PC-3 (cell line): ENCODE measurements around the gene DISC1. TPM values are rescaled to one million over a fixed set of nuclear protein-coding genes. Genes with fewer than 3 reads are reported as not detected.

Experiments
- ATAC-seq: fragments of 200-7000 bp; cut with Tn5 transposase; 2 replicates; pipeline ENCODE4 v1.9.1; 2020; ENCODE audit warnings: mild to moderate bottlenecking, moderate library complexity
- BruUV-seq: library from RNA; stranded (reverse); fragments of 400-500 nt; replicated peaks from 2 replicates; lab custom pipeline; 2021; lab: Mats Ljungman, UMichigan
- CTCF ChIA-PET: fragments of 300-600 bp; sonication (Branson Sonifier 250); formaldehyde crosslinking; loops from one replicate; lab custom pipeline; 2022; ENCODE audit warnings: antibody characterized with exemption; lab: Charles Lee
- POLR2A ChIA-PET: fragments of 300-600 bp; sonication (Branson Sonifier 250); formaldehyde crosslinking; loops from one replicate; lab custom pipeline; 2022; ENCODE audit warnings: antibody characterized with exemption; ENCODE audit not compliant: unreplicated experiment; lab: Charles Lee
- DNase-seq: peaks from one replicate; pipeline ENCODE4 v3.0.0-alpha.2; 2015
- H2AFZ ChIP-seq: fragments of 300-600 bp; sonication (generic); 2 replicates; pipeline ENCODE4 v1.6.0; 2016; ENCODE audit warnings: antibody characterized with exemption, low read length
- H3F3A ChIP-seq: fragments of 300-600 bp; sonication (generic); one replicate; pipeline ENCODE4 v1.6.0; 2017; ENCODE audit warnings: antibody characterized with exemption, low read length, control low read depth, mild to moderate bottlenecking; ENCODE audit not compliant: unreplicated experiment
- H3K27ac ChIP-seq: fragments of 300-600 bp; sonication (generic); 2 replicates; pipeline ENCODE4 v1.5.1; 2016; ENCODE audit warnings: mild to moderate bottlenecking, low read length
- H3K27me3 ChIP-seq: fragments of 300-600 bp; sonication (generic); 2 replicates; pipeline ENCODE4 v1.6.1; 2016; ENCODE audit warnings: low read length, mixed read lengths
- H3K36me3 ChIP-seq: fragments of 300-600 bp; sonication (generic); 2 replicates; pipeline ENCODE4 v1.6.1; 2016; ENCODE audit warnings: low read depth, mixed run types, low read length, mixed read lengths
- H3K4me1 ChIP-seq: fragments of 300-600 bp; sonication (generic); 2 replicates; pipeline ENCODE4 v1.5.1; 2016; ENCODE audit warnings: low read length; ENCODE audit not compliant: insufficient read depth
- H3K4me2 ChIP-seq: fragments of 300-600 bp; sonication (generic); 2 replicates; pipeline ENCODE4 v1.6.0; 2016; ENCODE audit warnings: low read length
- H3K4me3 ChIP-seq: fragments of 300-600 bp; sonication (generic); 2 replicates; pipeline ENCODE4 v1.5.1; 2016; ENCODE audit warnings: mild to moderate bottlenecking, low read length, mixed read lengths
- H3K79me2 ChIP-seq: fragments of 300-600 bp; sonication (generic); 2 replicates; pipeline ENCODE4 v1.6.1; 2017; ENCODE audit warnings: low read length, mixed read lengths
- H3K9ac ChIP-seq: fragments of 300-600 bp; sonication (generic); 2 replicates; pipeline ENCODE4 v1.6.0; 2016; ENCODE audit warnings: mild to moderate bottlenecking, low read length
- H3K9me2 ChIP-seq: fragments of 300-600 bp; sonication (generic); replicated peaks from 2 replicates; pipeline ENCODE4 v1.6.1; 2016; ENCODE audit warnings: mixed run types, low read length, mixed read lengths
- H3K9me3 ChIP-seq: fragments of 300-600 bp; sonication (generic); 2 replicates; pipeline ENCODE4 v1.6.1; 2016; ENCODE audit warnings: low read length, mixed read lengths
- H4K20me1 ChIP-seq: fragments of 300-600 bp; sonication (generic); 2 replicates; pipeline ENCODE4 v1.6.1; 2016; ENCODE audit warnings: low read length, mixed read lengths
- EZH2 ChIP-seq: fragments of 300-600 bp; sonication (generic); IDR thresholded peaks from one replicate; pipeline ENCODE4 v1.6.1; 2017; ENCODE audit warnings: antibody characterized with exemption, mild to moderate bottlenecking, low read length; ENCODE audit not compliant: unreplicated experiment
- EZH2phosphoT487 ChIP-seq: fragments of 300-600 bp; sonication (generic); IDR thresholded peaks from 2 replicates; pipeline ENCODE4 v1.6.1; 2018; ENCODE audit warnings: mild to moderate bottlenecking, antibody characterized with exemption, low read length, borderline replicate concordance
- intact Hi-C: fragments of 100-400 bp; cut with micrococcal nuclease; formaldehyde crosslinking; loops from 2 replicates; pipeline ENCODE4 v1.9.0; 2023
- total RNA-seq: library from RNA; depleted of rRNA; stranded (reverse); fragments of >200 nt; gene quantifications from 2 replicates; pipeline ENCODE4 v1.2.3, GENCODE V29; 2014
- TF ChIP-seq, protein P1 (sequence below): fragments of 300-600 bp; sonication (generic); conservative IDR thresholded peaks from 2 replicates; pipeline ENCODE4 v1.5.1; 2017; ENCODE audit warnings: antibody characterized with exemption, low read depth, mild to moderate bottlenecking, low read length

The DISC1 gene
- total RNA-seq, 1 experiment from 2014 or later, result 3.4 TPM

DNA sequence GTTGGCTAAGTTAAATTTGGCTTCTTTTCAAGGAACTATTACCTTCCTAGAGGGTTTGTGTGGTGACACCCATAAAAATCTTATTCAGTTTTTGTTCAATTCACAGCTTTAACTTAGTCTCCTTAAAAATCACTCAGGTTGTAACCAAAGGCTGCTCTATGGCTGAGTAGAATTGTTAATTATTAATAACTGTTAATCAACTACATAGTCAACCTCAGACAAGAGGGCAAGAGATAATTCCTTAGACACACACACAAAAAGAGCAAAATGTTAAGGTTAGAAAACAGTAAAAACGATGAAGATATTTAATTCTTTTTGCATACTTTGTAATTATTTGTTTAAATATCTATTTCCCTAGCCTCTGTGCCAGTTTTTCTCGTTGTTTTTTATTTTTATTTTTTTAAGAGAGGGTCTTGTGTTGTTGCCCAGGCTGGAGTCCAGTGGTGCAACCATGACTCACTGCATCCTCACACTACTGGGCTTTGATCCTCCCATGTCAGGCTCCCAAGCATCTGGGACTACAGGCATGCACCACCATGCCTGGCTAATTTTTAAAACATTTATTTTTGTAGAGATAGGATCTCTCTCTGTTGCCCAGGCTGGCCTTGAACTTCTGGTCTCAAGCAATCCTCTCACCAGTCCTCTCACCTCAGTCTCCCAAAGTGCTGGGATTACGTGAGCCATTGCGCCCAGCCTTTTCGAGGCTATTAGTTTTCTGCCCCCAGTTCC, 215.2 kb downstream of the DISC1 start:
- peaks cover 29% of the 10 kb centered on the region for H3K4me1 ChIP-seq
- no peaks in the 10 kb centered on the region for H3F3A ChIP-seq
- no TSS peak for BruUV-seq
- intact Hi-C loops, result no loop called here
- H3K27me3 ChIP-seq, result no peaks in the 10 kb centered on the region
- ChIA-PET POLR2A (no interaction called here), CTCF (no interaction called here)
- no peaks in the 10 kb centered on the region for H4K20me1 ChIP-seq
- no peaks in the 10 kb centered on the region for H3K9me2 ChIP-seq
- no peak overlapping the region for H3K4me3 ChIP-seq
- H3K9me3 ChIP-seq, result no peaks in the 10 kb centered on the region
- TF ChIP-seq, protein P1, sequence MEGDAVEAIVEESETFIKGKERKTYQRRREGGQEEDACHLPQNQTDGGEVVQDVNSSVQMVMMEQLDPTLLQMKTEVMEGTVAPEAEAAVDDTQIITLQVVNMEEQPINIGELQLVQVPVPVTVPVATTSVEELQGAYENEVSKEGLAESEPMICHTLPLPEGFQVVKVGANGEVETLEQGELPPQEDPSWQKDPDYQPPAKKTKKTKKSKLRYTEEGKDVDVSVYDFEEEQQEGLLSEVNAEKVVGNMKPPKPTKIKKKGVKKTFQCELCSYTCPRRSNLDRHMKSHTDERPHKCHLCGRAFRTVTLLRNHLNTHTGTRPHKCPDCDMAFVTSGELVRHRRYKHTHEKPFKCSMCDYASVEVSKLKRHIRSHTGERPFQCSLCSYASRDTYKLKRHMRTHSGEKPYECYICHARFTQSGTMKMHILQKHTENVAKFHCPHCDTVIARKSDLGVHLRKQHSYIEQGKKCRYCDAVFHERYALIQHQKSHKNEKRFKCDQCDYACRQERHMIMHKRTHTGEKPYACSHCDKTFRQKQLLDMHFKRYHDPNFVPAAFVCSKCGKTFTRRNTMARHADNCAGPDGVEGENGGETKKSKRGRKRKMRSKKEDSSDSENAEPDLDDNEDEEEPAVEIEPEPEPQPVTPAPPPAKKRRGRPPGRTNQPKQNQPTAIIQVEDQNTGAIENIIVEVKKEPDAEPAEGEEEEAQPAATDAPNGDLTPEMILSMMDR, result no peak
- no peak for TF ChIP-seq EZH2phosphoT487
- TF ChIP-seq EZH2, result no peak
- no peak overlapping the region for H3K27ac ChIP-seq
- H3K4me2 ChIP-seq, result no peak overlapping the region
- DNase-seq (no peak), ATAC-seq (no peak)
- H2AFZ ChIP-seq, result no peak overlapping the region
- no peaks in the 10 kb centered on the region for H3K36me3 ChIP-seq
- no peaks in the 10 kb centered on the region for H3K79me2 ChIP-seq
- H3K9ac ChIP-seq, result no peak overlapping the region

DNA sequence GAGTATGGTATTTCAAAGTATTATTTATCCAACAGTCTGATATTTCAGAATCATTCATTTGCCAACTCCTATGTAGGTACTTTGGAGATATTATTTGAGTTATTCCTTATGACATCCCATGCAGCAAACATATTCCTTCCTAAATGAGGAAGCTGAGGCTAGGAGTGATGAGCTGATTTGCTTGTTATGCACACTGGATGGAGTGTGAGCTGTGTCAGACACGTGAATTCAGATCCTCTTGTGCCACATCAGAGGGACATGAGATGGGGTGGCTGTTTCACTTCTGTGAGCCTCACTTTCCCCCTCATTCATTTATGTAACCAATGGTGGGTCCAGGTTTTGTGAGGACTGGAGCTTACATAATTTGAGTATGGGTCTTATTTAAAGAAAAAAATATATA, 215.9 kb downstream of the DISC1 start:
- no peaks in the 10 kb centered on the region for H3K36me3 ChIP-seq
- H3K27me3 ChIP-seq, result no peaks in the 10 kb centered on the region
- POLR2A ChIA-PET, result no interaction called here

More for the DNA sequence above, 215.9 kb downstream of the DISC1 start:
- no peak for ATAC-seq
- Histone ChIP-seq H3K9me2 (no peaks in the 10 kb centered on the region), H3F3A (no peaks in the 10 kb centered on the region), H3K4me1 (peaks cover 29% of the 10 kb centered on the region), H3K9me3 (no peaks in the 10 kb centered on the region), H3K4me2 (no peak overlapping the region), H3K4me3 (no peak overlapping the region), H2AFZ (no peak overlapping the region), H3K79me2 (no peaks in the 10 kb centered on the region), H3K27ac (no peak overlapping the region), H3K9ac (no peak overlapping the region), H4K20me1 (no peaks in the 10 kb centered on the region)
- TF ChIP-seq, protein P1, result no peak
- no peak for TF ChIP-seq EZH2
- TF ChIP-seq EZH2phosphoT487, result no peak
- DNase-seq, result no peak
- BruUV-seq, result no TSS peak
- CTCF ChIA-PET, result no interaction called here
- intact Hi-C loops, result no loop called here
